Measurements from ENCODE around the gene EEF1AKMT1.

- TF ChIP-seq RAD21 (IDR thresholded peaks at IDR 0.05; ENCODE audit: insufficient read depth, low read depth, low read length) (no peak), CTCF (IDR thresholded peaks at IDR 0.05 in 2 of 3, conservative IDR thresholded peaks at IDR 0.05 in 1 of 3; ENCODE audit: control insufficient read depth in 2 of 3, extremely low read depth in 1 of 3, insufficient read depth in 1 of 3, low read depth in 3 of 3, low read length in 3 of 3) (no peak), MAX (IDR thresholded peaks at IDR 0.05; ENCODE audit: low read depth, low read length) (no peak), NBN (IDR thresholded peaks at IDR 0.05) (no peak), ZBTB33 (IDR thresholded peaks at IDR 0.05) (no peak), EZH2 (IDR thresholded peaks at IDR 0.05; ENCODE audit: borderline replicate concordance, control insufficient read depth, low read depth, low read length) (no peak), BRCA1 (IDR thresholded peaks at IDR 0.05; ENCODE audit: low read depth, low read length) (no peak), RCOR1 (conservative IDR thresholded peaks at IDR 0.05; ENCODE audit: low read depth, low read length) (no peak), RFX5 (IDR thresholded peaks at IDR 0.05; ENCODE audit: low read depth, low read length) (no peak), PAX5 (IDR thresholded peaks at IDR 0.05; ENCODE audit: borderline replicate concordance, low read depth, low read length) (no peak), IRF3 (IDR thresholded peaks at IDR 0.05) (no peak), ELK1 (IDR thresholded peaks at IDR 0.05; ENCODE audit: low read depth, low read length) (no peak), ZNF274 (IDR thresholded peaks at IDR 0.05; ENCODE audit: insufficient read depth, insufficient read length) (no peak)
Observed at GRCh38 chr13:20727856-20728255, 45.9 kb downstream of the EEF1AKMT1 start.

Data from GM12878 (cell line).